Activated naive CD8-positive, alpha-beta T cell treated with anti-CD3 and anti-CD28 coated beads, Interleukin-2, amount 50 U/mL, for 16 hours (primary cell): Measurements from ENCODE around the gene SYAP1.
"Not testable (repeated sequence)": the region's sequence is repeated elsewhere in the genome, so short reads cannot be mapped to it uniquely, and the experiment has no call there.

ENCODE experiments used
- DNase-seq: peaks from one replicate; pipeline ENCODE4 v3.0.0-alpha.2; 2020; ENCODE audit warnings: low read depth, low spot score

Gene SYAP1, protein sequence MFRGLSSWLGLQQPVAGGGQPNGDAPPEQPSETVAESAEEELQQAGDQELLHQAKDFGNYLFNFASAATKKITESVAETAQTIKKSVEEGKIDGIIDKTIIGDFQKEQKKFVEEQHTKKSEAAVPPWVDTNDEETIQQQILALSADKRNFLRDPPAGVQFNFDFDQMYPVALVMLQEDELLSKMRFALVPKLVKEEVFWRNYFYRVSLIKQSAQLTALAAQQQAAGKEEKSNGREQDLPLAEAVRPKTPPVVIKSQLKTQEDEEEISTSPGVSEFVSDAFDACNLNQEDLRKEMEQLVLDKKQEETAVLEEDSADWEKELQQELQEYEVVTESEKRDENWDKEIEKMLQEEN

GRCh38 chrX:16719334-16720084 lies at the start of gene SYAP1:
SYAP1 (plus strand) TSS chrX:16719612; CDS start chrX:16719725, 113 bp downstream.
- DNase-seq = peak; percentile 62

GRCh38 chrX:16671005-16671404 lies 48.4 kb upstream of the SYAP1 start:
- no peak for DNase-seq

- no peak for DNase-seq
These were observed 40.7 kb upstream of the SYAP1 start for GRCh38 chrX:16678689-16679088.

DNA sequence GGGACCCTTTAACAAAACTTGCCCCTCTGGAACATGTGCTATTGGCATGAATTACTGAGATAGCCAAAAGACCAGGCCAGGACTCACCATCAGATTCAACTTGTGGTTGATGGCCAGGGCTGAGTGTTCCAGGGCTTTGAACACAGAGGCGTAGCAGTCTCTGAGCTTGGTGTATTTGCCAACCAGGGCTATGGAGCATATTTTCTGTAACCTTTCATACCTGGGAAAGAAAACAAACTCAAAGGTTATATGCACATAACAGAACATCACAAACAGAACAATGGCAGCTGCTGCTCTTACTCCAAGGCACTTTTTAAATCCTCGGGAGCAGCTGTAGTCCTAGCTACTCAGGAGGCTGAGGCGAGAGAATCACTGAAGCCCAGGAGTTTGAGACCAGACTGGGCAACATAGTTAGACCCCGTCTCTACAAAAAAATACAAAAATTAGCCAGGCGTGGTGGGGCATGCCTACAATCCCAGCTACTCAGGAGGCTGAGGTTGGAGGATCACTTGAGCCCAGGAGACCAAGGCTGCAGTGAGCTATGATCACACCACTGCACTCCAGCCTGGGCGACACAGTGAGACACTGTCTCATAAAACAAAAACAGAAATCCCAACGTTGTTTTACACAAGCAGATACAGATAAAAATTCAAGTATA lies 36.3 kb upstream of the SYAP1 start:
- no peak for DNase-seq

DNA sequence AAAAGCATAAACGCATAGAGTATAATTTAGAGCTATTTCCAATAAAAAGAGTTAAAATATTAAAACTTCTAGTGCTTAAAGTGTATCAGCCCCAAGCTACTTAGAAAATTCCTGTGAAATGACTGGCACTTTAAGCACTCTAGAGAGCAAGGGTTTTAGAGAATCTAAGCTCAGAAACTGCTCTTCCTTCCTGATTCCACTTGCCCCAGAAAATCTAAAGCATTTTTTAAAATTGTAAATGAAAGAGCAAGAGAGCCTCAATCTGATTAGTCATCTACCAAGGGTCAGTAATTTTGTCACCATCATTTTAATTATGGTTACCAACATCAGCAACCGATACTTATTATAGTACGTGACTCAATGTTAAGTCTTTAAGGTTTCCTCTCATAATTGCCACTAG lies 31.9 kb upstream of the SYAP1 start:
- DNase-seq = no peak

- DNase-seq = peak; percentile 5
These were observed 24.2 kb upstream of the SYAP1 start for GRCh38 chrX:16695079-16695676.

- no peak for DNase-seq
These were observed 22.5 kb upstream of the SYAP1 start for GRCh38 chrX:16696956-16697355.

DNA sequence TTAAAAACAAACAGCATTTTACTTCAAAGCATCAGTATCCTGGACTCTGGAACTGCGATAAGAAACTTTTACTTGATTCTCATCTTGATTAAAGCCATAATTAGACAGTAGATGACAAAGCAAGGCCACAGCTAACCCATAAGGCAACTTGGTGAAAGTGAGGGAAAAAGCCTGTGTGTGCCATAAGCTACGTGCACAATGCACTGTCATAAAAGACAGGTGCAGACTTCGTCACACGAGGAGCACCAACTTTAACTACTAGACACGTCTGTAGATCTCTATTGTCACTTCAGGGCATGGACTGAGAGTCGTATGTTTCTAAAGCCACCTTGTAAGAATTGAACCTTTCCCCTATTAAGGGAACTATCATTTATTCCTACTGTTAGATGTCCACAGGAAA lies 20.0 kb upstream of the SYAP1 start:
- DNase-seq = no peak

DNA sequence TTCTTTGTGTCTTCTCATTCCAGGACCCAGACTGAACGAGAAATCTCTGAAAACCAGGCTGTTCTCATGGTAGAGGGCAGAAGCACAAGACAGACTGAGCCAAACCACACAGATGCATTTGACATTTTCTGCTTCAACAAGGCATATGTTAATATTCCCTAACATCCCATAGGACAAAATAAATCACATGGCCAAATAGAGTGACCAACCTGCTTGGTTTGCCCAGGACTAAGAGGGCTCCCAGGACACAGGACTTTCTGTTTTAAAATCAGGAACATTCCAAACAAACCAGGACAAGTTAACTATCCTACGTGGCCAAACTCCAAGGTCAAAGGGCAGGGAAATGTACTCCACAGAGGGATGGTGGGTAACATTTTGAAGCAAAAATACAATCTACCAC lies 18.7 kb upstream of the SYAP1 start:
- DNase-seq = no peak

GRCh38 chrX:16702700-16703599 lies 16.5 kb upstream of the SYAP1 start:
- no peak for DNase-seq

GRCh38 chrX:16705370-16705769 lies 14.0 kb upstream of the SYAP1 start:
- no peak for DNase-seq

- DNase-seq = no peak
These were observed 11.4 kb upstream of the SYAP1 start for GRCh38 chrX:16708016-16708415.

- no peak for DNase-seq
These were observed 8.1 kb upstream of the SYAP1 start for GRCh38 chrX:16711219-16711811.

GRCh38 chrX:16711893-16712547 lies 7.4 kb upstream of the SYAP1 start:
- no peak for DNase-seq

DNA sequence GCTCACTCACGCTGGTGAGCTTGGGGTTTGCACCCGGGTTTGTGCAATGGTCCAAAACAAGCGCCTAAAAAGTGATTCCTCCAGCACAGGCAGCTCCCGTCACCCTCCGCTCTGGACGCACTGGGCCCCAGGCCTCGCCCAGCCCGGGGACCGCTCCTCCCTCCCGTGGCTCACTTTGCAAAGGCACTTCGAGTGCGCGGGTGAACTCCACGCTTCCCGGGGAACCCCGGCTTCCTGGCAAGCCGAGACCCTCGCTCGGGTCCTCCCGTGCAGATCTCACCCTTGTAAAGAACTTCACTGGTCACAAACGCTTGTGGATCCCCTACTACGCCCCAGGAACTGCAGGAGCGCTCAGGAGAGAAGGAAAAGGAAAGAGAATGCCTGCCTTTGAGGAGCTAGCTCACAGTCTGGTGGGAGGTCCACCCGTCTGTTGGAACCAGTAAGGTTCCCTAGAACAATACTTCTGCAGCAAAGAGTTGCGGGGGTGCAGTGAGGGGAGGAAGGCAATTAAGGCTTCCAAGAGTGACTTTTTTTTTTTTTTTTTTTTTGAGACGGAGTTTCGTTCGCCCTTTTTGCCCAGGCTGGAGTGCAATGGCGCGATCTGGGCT lies 6.8 kb upstream of the SYAP1 start, which contains the start of gene CTPS2:
Gene CTPS2, minus strand, starts transcription at position 122 of the 608 bp plus-strand sequence. CDS start 9,767 bp downstream, outside the sequence.
- no peak for DNase-seq

GRCh38 chrX:16714504-16714903 lies 4.9 kb upstream of the SYAP1 start:
- DNase-seq = no peak

GRCh38 chrX:16715638-16716037 lies 3.8 kb upstream of the SYAP1 start:
- not testable (repeated sequence) for DNase-seq

DNA sequence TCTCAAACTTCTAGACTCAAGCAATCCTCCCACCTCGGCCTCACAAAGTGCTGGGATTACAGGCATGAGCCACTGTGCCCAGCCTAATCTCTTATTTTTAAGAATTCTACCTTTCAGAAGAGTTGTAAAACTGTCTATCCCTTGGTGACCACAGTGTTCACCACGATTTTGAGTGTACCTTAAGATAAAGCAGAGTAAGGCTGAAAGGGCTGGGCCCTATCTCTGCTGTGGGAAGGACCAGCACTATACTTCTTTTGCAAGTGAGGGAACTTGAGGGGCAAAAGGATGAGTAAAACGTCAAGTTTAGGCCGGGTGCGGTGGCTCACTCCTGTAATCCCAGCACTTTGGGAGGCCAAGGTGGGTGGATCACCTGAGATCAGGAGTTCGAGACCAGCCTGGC lies 3.0 kb upstream of the SYAP1 start:
- DNase-seq = not testable (repeated sequence)

DNA sequence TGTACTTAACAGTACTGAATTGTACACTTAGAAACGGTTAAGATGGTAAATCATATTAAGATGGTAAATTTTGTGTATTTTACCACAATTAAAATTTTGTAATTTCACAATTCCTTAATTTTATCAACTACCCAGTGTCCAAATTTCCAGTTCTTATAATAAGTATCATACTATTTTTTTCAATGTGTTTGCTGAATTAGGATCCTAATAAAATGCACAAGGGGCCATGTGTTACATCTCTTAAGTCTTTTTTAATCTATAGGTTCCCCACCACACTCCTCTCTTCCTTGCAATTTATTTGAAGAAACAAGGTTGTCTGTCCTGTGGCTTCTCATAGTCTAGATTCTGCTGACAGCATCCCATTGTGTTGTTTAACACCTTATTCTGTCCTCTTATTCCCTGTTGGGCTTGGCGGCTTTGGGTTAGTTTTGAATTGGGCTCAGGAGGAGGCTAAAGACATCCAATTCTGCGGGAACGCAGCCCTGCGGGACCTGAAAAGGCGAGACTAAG lies 533 bp upstream of the SYAP1 start:
- DNase-seq = no peak
